HCT116 (cell line): ENCODE data around the gene EVI5. TPM values are rescaled to one million over a fixed set of nuclear protein-coding genes. Genes with fewer than 3 reads are reported as not detected.

ENCODE experiments used
- ATAC-seq: fragments of 200-7000 bp; cut with Tn5 transposase; 2 replicates; pipeline ENCODE4 v1.9.1; 2020; ENCODE audit warnings: mild to moderate bottlenecking, moderate library complexity
- BruUV-seq: library from RNA; stranded (reverse); fragments of 400-500 nt; replicated peaks from 2 replicates; lab custom pipeline; 2021; lab: Mats Ljungman, UMichigan
- CTCF ChIA-PET: fragments of 300-600 bp; sonication (Branson Sonifier 250); formaldehyde crosslinking; loops from one replicate; lab custom pipeline; 2021; ENCODE audit warnings: antibody characterized with exemption; lab: Charles Lee
- POLR2A ChIA-PET: fragments of 300-600, 350-600 bp; sonication (Branson Sonifier 250); formaldehyde crosslinking; loops from one replicate; lab custom pipeline; 2021; ENCODE audit warnings: antibody characterized with exemption; lab: Charles Lee
- RAD21 ChIA-PET, 2 experiments: fragments of 300-600 bp; sonication (Branson Sonifier 250); formaldehyde crosslinking; loops; one replicate each; lab custom pipeline; 2023; ENCODE audit warnings: low total read pairs in 2 of 2; ENCODE audit not compliant: uncharacterized antibody in 2 of 2, unreplicated experiment in 2 of 2, low non-redundant PET in 1 of 2; lab: Charles Lee
- DNase-seq: peaks from one replicate; pipeline ENCODE4 v3.0.0-alpha.2; 2010; ENCODE audit warnings: low read depth, low spot score
- H2AFZ ChIP-seq: fragments of 200-600 bp; shearing (Covaris generic), sonication (generic); 2 replicates; pipeline ENCODE4 v1.6.1; 2017; ENCODE audit warnings: low read depth, mixed run types, mixed read lengths, antibody characterized with exemption, low read length; ENCODE audit not compliant: poor library complexity, severe bottlenecking
- H3K27ac ChIP-seq: 2 replicates; pipeline ENCODE4 v1.5.1; 2012; ENCODE audit warnings: low read depth, low read length
- H3K27me3 ChIP-seq: fragments of 200-600 bp; sonication (generic); 2 replicates; pipeline ENCODE4 v1.6.1; 2016; ENCODE audit warnings: mixed run types, low read length, mixed read lengths; ENCODE audit not compliant: insufficient read depth
- H3K36me3 ChIP-seq, 2 experiments: fragments of 200-500 bp in 1 of 2; fragments of 200-600 bp in 1 of 2; sonication (Bioruptor generic) in 1 of 2; sonication (generic) in 1 of 2; 2 replicates each; pipeline versions ENCODE4 v1.5.1 to v1.6.1; 2014 to 2016; ENCODE audit warnings: low read length in 2 of 2, inconsistent platforms in 1 of 2, mixed read lengths in 1 of 2, mixed run types in 1 of 2; ENCODE audit not compliant: insufficient read depth in 2 of 2, control insufficient read depth in 1 of 2
- H3K4me1 ChIP-seq, 2 experiments: fragments of 200-600 bp in 1 of 2; sonication (generic) in 1 of 2; 2 replicates each; pipeline versions ENCODE4 v1.5.1 to v1.6.1; 2012 to 2017; ENCODE audit warnings: low read length in 2 of 2, inconsistent platforms in 1 of 2, mild to moderate bottlenecking in 1 of 2, mixed read lengths in 1 of 2, mixed run types in 1 of 2, moderate library complexity in 1 of 2; ENCODE audit not compliant: insufficient read depth in 2 of 2, control insufficient read depth in 1 of 2
- H3K4me2 ChIP-seq: fragments of 200-600 bp; sonication (generic); 2 replicates; pipeline ENCODE4 v1.6.1; 2017; ENCODE audit warnings: mixed run types, low read length, mixed read lengths
- H3K4me3 ChIP-seq, 2 experiments: fragments of 200-600 bp in 1 of 2; sonication (generic) in 1 of 2; replicated peaks in 1 of 2; 2 replicates each; pipeline ENCODE4 v1.5.1; 2011 to 2016; ENCODE audit warnings: low read length in 2 of 2, control low read depth in 1 of 2, low read depth in 1 of 2, mild to moderate bottlenecking in 1 of 2, mixed read lengths in 1 of 2, mixed run types in 1 of 2
- H3K79me2 ChIP-seq: fragments of 200-600 bp; sonication (generic); 2 replicates; pipeline ENCODE4 v1.6.1; 2017; ENCODE audit warnings: mild to moderate bottlenecking, mixed run types, low read length, moderate library complexity, mixed read lengths; ENCODE audit not compliant: insufficient read depth
- H3K9ac ChIP-seq: fragments of 200-600 bp; sonication (generic); 2 replicates; pipeline ENCODE4 v1.6.1; 2016; ENCODE audit warnings: low read length, mixed read lengths
- H3K9me2 ChIP-seq: fragments of 200-600 bp; sonication (generic), shearing (Covaris generic); 2 replicates; pipeline ENCODE4 v1.6.1; 2017; ENCODE audit warnings: mixed run types, mild to moderate bottlenecking, moderate library complexity; ENCODE audit not compliant: insufficient read depth
- H3K9me3 ChIP-seq, 2 experiments: fragments of 200-500 bp in 1 of 2; fragments of 200-600 bp in 1 of 2; sonication (Bioruptor generic) in 1 of 2; sonication (generic) in 1 of 2; 2 replicates each; pipeline ENCODE4 v1.6.1; 2014 to 2017; ENCODE audit warnings: low read length in 2 of 2, mixed read lengths in 2 of 2, inconsistent platforms in 1 of 2, low read depth in 1 of 2, mild to moderate bottlenecking in 1 of 2, mixed run types in 1 of 2, moderate library complexity in 1 of 2; ENCODE audit not compliant: control insufficient read depth in 1 of 2, insufficient read depth in 1 of 2
- H4K20me1 ChIP-seq: fragments of 200-600 bp; sonication (generic), shearing (Covaris generic); 2 replicates; pipeline ENCODE4 v1.6.1; 2017; ENCODE audit warnings: mixed run types, mild to moderate bottlenecking, moderate library complexity; ENCODE audit not compliant: insufficient read depth
- ATF3 ChIP-seq: IDR thresholded peaks from 2 replicates; pipeline ENCODE4 v1.6.1; 2012
- CEBPB ChIP-seq: IDR thresholded peaks from 2 replicates; pipeline ENCODE4 v1.6.1; 2012; ENCODE audit warnings: low read depth
- CTCF ChIP-seq, 3 experiments: fragments of 200-600 bp in 1 of 3; sonication (generic) in 1 of 3; IDR thresholded peaks in 2 of 3; conservative IDR thresholded peaks in 1 of 3; 2 replicates each; pipeline ENCODE4 v1.5.1; 2012 to 2017; ENCODE audit warnings: low read depth in 2 of 3, low read length in 2 of 3, antibody characterized with exemption in 1 of 3, borderline replicate concordance in 1 of 3, control low read depth in 1 of 3, mild to moderate bottlenecking in 1 of 3, mixed read lengths in 1 of 3, mixed run types in 1 of 3, moderate library complexity in 1 of 3; ENCODE audit not compliant: insufficient read depth in 1 of 3
- EZH2 ChIP-seq: fragments of 200-600 bp; sonication (generic); IDR thresholded peaks from 2 replicates; pipeline ENCODE4 v1.6.1; 2017; ENCODE audit warnings: antibody characterized with exemption, mixed run types
- FOSL1 ChIP-seq: IDR thresholded peaks from 2 replicates; pipeline ENCODE4 v1.6.1; 2012; ENCODE audit warnings: low read depth
- POLR2A ChIP-seq: IDR thresholded peaks from 2 replicates; pipeline ENCODE4 v1.7.0; 2011; ENCODE audit warnings: borderline replicate concordance; ENCODE audit not compliant: insufficient read depth, insufficient read length; ENCODE audit errors: extremely low read depth
- POLR2AphosphoS5 ChIP-seq: IDR thresholded peaks from 2 replicates; pipeline ENCODE4 v1.6.1; 2011; ENCODE audit warnings: mild to moderate bottlenecking, low read depth, low read length, moderate library complexity
- SIN3A ChIP-seq: IDR thresholded peaks from 2 replicates; pipeline ENCODE4 v1.6.1; 2012; ENCODE audit warnings: low read depth
- ZNF274 ChIP-seq: fragments of 200-500 bp; sonication (Bioruptor generic); IDR thresholded peaks from 2 replicates; pipeline ENCODE4 v1.6.1; 2014; ENCODE audit warnings: mild to moderate bottlenecking, low read depth, low read length, inconsistent platforms
- intact Hi-C: fragments of 100-400 bp; cut with micrococcal nuclease; formaldehyde crosslinking; loops from 2 replicates; pipeline ENCODE4 v1.10.0; 2022
- total RNA-seq: library from RNA; stranded (reverse); gene quantifications from one replicate; pipeline ENCODE4 v1.2.1, GENCODE V29; 2021; ENCODE audit not compliant: unreplicated experiment
- TF ChIP-seq, protein P1 (sequence below): IDR thresholded peaks from 2 replicates; pipeline ENCODE4 v1.6.1; 2011; ENCODE audit warnings: mild to moderate bottlenecking, low read length, moderate library complexity; ENCODE audit not compliant: insufficient replicate concordance; ENCODE audit errors: extremely low read depth
- TF ChIP-seq, protein P2 (sequence below): IDR thresholded peaks from 2 replicates; pipeline ENCODE4 v1.6.1; 2012

EVI5 gene
- total RNA-seq, 1 experiment from 2014 or later, result 21.8 TPM

GRCh38 chr1:92701147-92701546, 83.8 kb downstream of the EVI5 start:
- CTCF ChIA-PET, result no interaction called here
- Histone ChIP-seq H4K20me1 (no peaks in the 10 kb centered on the region), H3K9me3 (no peaks in the 10 kb centered on the region), H3K4me1 (no peaks in the 10 kb centered on the region), H3K4me3 (no peak overlapping the region), H3K9ac (no peak overlapping the region), H3K4me2 (no peak overlapping the region), H3K36me3 (no peaks in the 10 kb centered on the region), H2AFZ (no peak overlapping the region), H3K79me2 (no peaks in the 10 kb centered on the region)
- intact Hi-C loops, result no loop called here
- no TSS peak for BruUV-seq
- TF ChIP-seq FOSL1 (no peak), CTCF (IDR thresholded peaks at IDR 0.05 in 2 of 3, conservative IDR thresholded peaks at IDR 0.05 in 1 of 3; ENCODE audit: borderline replicate concordance in 1 of 3, insufficient read depth in 1 of 3, low read depth in 2 of 3, low read length in 2 of 3) (no peak), POLR2A (no peak), POLR2AphosphoS5 (no peak), CEBPB (no peak), EZH2 (no peak), ZNF274 (no peak), ATF3 (no peak), SIN3A (no peak)
- TF ChIP-seq, protein P1, sequence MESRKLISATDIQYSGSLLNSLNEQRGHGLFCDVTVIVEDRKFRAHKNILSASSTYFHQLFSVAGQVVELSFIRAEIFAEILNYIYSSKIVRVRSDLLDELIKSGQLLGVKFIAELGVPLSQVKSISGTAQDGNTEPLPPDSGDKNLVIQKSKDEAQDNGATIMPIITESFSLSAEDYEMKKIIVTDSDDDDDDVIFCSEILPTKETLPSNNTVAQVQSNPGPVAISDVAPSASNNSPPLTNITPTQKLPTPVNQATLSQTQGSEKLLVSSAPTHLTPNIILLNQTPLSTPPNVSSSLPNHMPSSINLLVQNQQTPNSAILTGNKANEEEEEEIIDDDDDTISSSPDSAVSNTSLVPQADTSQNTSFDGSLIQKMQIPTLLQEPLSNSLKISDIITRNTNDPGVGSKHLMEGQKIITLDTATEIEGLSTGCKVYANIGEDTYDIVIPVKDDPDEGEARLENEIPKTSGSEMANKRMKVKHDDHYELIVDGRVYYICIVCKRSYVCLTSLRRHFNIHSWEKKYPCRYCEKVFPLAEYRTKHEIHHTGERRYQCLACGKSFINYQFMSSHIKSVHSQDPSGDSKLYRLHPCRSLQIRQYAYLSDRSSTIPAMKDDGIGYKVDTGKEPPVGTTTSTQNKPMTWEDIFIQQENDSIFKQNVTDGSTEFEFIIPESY, result no peak
- TF ChIP-seq, protein P2, sequence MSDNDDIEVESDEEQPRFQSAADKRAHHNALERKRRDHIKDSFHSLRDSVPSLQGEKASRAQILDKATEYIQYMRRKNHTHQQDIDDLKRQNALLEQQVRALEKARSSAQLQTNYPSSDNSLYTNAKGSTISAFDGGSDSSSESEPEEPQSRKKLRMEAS, result no peak
- TF ChIP-seq, all 23 proteins: peak for 0
- ATAC-seq, result no peak
- Histone ChIP-seq H3K9me2 (no peaks in the 10 kb centered on the region), H3K27me3 (no peaks in the 10 kb centered on the region), H3K27ac (no peak overlapping the region)
- ChIA-PET POLR2A (no interaction called here), RAD21 (no interaction called here)
- DNase-seq, result no peak
